ENCODE measurements around the gene SLC35F1.

- TF ChIP-seq CTCF (IDR thresholded peaks at IDR 0.05; ENCODE audit: low read depth, low read length) (no peak), EZH2phosphoT487 (IDR thresholded peaks at IDR 0.05; ENCODE audit: low read depth) (no peak)
These were observed 44.7 kb downstream of the SLC35F1 start for GRCh38 chr6:117951783-117952182.
